B cell (primary cell): Measurements from ENCODE around the gene FOXF1. TPM values are rescaled to one million over a fixed set of nuclear protein-coding genes. Genes with fewer than 3 reads are reported as not detected.

Experiments
- ATAC-seq: fragments of 200-7000 bp; cut with Tn5 transposase; one replicate; pipeline ENCODE4 v1.10.0; 2021; ENCODE audit warnings: low read depth, mild to moderate bottlenecking, moderate number of reproducible peaks, moderate library complexity
- CTCF ChIA-PET: fragments of 350-600 bp; sonication (Branson Sonifier 250); formaldehyde crosslinking; loops from one replicate; lab custom pipeline; 2021; ENCODE audit warnings: antibody characterized with exemption, inconsistent platforms; lab: Charles Lee
- POLR2A ChIA-PET: fragments of 350-600 bp; sonication (Branson Sonifier 250); formaldehyde crosslinking; loops from one replicate; lab custom pipeline; 2021; ENCODE audit warnings: antibody characterized with exemption; lab: Charles Lee
- DNase-seq: peaks from one replicate; pipeline ENCODE4 v3.0.0; 2013
- H2AFZ ChIP-seq: 2 replicates; pipeline ENCODE4 v1.6.1; 2012; ENCODE audit warnings: mild to moderate bottlenecking, low read depth, low read length; ENCODE audit not compliant: insufficient read depth, poor library complexity, severe bottlenecking
- H3K27ac ChIP-seq, 2 donors: 1 replicate in 1 of 2; 2 replicates in 1 of 2; pipeline ENCODE4 v1.5.1; 2012 to 2013; ENCODE audit warnings: low read length in 2 of 2, mild to moderate bottlenecking in 2 of 2, moderate library complexity in 1 of 2
- H3K27me3 ChIP-seq, 4 experiments: fragments of 200-600 bp in 1 of 4; sonication (generic) in 1 of 4; replicated peaks in 1 of 4; 1 replicate in 2 of 4; 2 replicates in 2 of 4; pipeline versions ENCODE4 v1.6.1 to v1.7.0; 2013 to 2016; ENCODE audit warnings: low read length in 3 of 4, mild to moderate bottlenecking in 2 of 4, mixed read lengths in 1 of 4, moderate library complexity in 1 of 4; ENCODE audit not compliant: insufficient read depth in 4 of 4, control insufficient read depth in 3 of 4; ENCODE audit errors: control extremely low read depth in 1 of 4
- H3K36me3 ChIP-seq, 2 experiments: replicated peaks in 1 of 2; 1 replicate in 1 of 2; 2 replicates in 1 of 2; pipeline versions ENCODE4 v1.6.1 to v1.7.1; 2013; ENCODE audit warnings: low read length in 1 of 2; ENCODE audit not compliant: insufficient read depth in 2 of 2, control insufficient read depth in 1 of 2; ENCODE audit errors: control extremely low read depth in 1 of 2, extremely low read depth in 1 of 2
- H3K4me1 ChIP-seq, 2 donors: fragments of 200-600 bp in 1 of 2; sonication (generic) in 1 of 2; 1 replicate in 1 of 2; 2 replicates in 1 of 2; pipeline versions ENCODE4 v1.5.1 to v1.6.1; 2013 to 2017; ENCODE audit warnings: low read length in 2 of 2; ENCODE audit not compliant: control insufficient read depth in 2 of 2, insufficient read depth in 2 of 2
- H3K4me2 ChIP-seq: replicated peaks from 2 replicates; pipeline ENCODE3; 2012; ENCODE audit warnings: mild to moderate bottlenecking, low read depth, low read length; ENCODE audit not compliant: poor library complexity, severe bottlenecking
- H3K4me3 ChIP-seq, 5 experiments: fragments of 200-600 bp in 1 of 5; sonication (generic) in 1 of 5; 1 replicate in 3 of 5; 2 replicates in 2 of 5; pipeline versions ENCODE4 v1.5.1 to v1.7.0; 2011 to 2016; ENCODE audit warnings: low read length in 4 of 5, mild to moderate bottlenecking in 4 of 5, low read depth in 2 of 5, control low read depth in 1 of 5, moderate library complexity in 1 of 5; ENCODE audit not compliant: insufficient read depth in 1 of 5; ENCODE audit errors: control extremely low read depth in 1 of 5, extremely low read depth in 1 of 5
- H3K79me2 ChIP-seq: fragments of 200-600 bp; sonication (generic); one replicate; pipeline ENCODE4 v1.6.0; 2016; ENCODE audit warnings: low read length; ENCODE audit not compliant: control insufficient read depth, insufficient read depth
- H3K9ac ChIP-seq: fragments of 200-600 bp; sonication (generic); 2 replicates; pipeline ENCODE4 v1.6.1; 2017; ENCODE audit warnings: mild to moderate bottlenecking, low read length, moderate library complexity
- H3K9me3 ChIP-seq, 3 donors: one replicate each; pipeline versions ENCODE4 v1.6.1 to v1.7.1; 2013; ENCODE audit warnings: low read length in 2 of 3; ENCODE audit not compliant: control insufficient read depth in 2 of 3, insufficient read depth in 1 of 3; ENCODE audit errors: control extremely low read depth in 1 of 3
- H4K20me1 ChIP-seq: 2 replicates; pipeline ENCODE4 v1.6.0; 2012; ENCODE audit warnings: mild to moderate bottlenecking, low read length; ENCODE audit not compliant: insufficient read depth, control insufficient read depth, poor library complexity, severe bottlenecking
- H3K27ac Mint-ChIP-seq: one replicate; pipeline ENCODE4 v1.8.0; 2021; ENCODE audit warnings: mixed read lengths
- H3K27me3 Mint-ChIP-seq: one replicate; pipeline ENCODE4 v1.8.0; 2021; ENCODE audit warnings: mixed read lengths
- H3K4me1 Mint-ChIP-seq: one replicate; pipeline ENCODE4 v1.8.0; 2021; ENCODE audit warnings: mixed read lengths
- H3K4me3 Mint-ChIP-seq: one replicate; pipeline ENCODE4 v1.8.0; 2021; ENCODE audit warnings: mixed read lengths
- H3K9me3 Mint-ChIP-seq: one replicate; pipeline ENCODE4 v1.8.0; 2022; ENCODE audit warnings: mixed read lengths; ENCODE audit not compliant: insufficient read depth
- EZH2 ChIP-seq: IDR thresholded peaks from 2 replicates; pipeline ENCODE4 v1.6.1; 2012; ENCODE audit warnings: borderline replicate concordance, low read depth, mild to moderate bottlenecking, moderate library complexity, low read length; ENCODE audit not compliant: insufficient read depth, poor library complexity, severe bottlenecking
- WGBS: methylation state at CpG from one replicate; pipeline ENCODE4 v1.1.5; 2013; ENCODE audit warnings: missing lambda C conversion rate; ENCODE audit not compliant: insufficient coverage; 5-methylcytosine and 5-hydroxymethylcytosine counted together
- intact Hi-C: fragments of 100-400 bp; cut with micrococcal nuclease; formaldehyde crosslinking; loops from one replicate; pipeline ENCODE4 v1.10.0; 2022
- polyA plus RNA-seq: library from polyadenylated mRNA; depleted of rRNA; stranded (reverse); fragments of >200 nt; gene quantifications from 2 replicates; pipeline ENCODE4 v1.2.3, GENCODE V29; 2012
- total RNA-seq, 2 donors: library from RNA; stranded (reverse); fragments of 120-200 nt in 1 of 2; gene quantifications; 1 replicate in 1 of 2; 2 replicates in 1 of 2; pipeline versions ENCODE4 v1.2.3 to v1.2.4, GENCODE V29; 2013 to 2022
- TF ChIP-seq, protein P1 (sequence below): fragments of 200-600 bp; IDR thresholded peaks from one replicate; pipeline ENCODE4 v1.8.0; 2022; ENCODE audit warnings: antibody characterized with exemption, mild to moderate bottlenecking

FOXF1 gene
- total and polyA plus RNA-seq, 2 donors (not counting 1 experiment from before 2014, with no cell fraction given) = not detected

DNA sequence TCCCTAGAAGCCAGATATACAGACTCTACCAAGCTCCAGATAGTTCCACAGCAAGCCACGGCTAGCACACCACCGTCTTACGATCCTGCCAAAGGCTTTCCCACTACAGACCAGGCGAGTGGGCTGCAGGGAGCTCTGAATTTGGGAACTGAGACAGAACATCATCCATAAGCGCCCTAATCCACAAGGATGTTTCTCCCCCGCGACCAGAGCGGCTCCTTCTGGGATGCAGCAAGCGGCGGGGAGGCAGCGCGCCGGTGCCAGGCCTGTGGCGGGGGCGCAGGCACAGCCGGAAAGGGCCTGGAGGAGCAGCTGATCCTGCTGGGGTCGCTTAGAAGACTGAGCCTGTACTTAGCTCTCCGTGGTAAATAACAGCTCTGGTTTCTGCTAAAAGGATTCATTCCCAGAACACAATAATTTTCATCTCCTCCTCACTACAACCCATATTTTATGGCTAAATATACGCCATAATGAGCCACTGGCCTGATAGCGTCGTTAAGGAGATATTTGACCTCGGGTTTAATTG, 16.2 kb upstream of the FOXF1 start:
- no peak overlapping the region for H3K27ac Mint-ChIP-seq
- peaks cover 65% of the 10 kb centered on the region for H3K27me3 Mint-ChIP-seq
- no peak overlapping the region for H3K27ac ChIP-seq

GRCh38 chr16:86494565-86495356, 15.6 kb upstream of the FOXF1 start:
- ChIA-PET CTCF (interaction anchor here (0.6 kb wide), 1 partner anchor 527 kb away, joined by 3 read pairs; no protein-coding TSS in a partner anchor), POLR2A (no interaction called here)
- TF ChIP-seq, protein P1, sequence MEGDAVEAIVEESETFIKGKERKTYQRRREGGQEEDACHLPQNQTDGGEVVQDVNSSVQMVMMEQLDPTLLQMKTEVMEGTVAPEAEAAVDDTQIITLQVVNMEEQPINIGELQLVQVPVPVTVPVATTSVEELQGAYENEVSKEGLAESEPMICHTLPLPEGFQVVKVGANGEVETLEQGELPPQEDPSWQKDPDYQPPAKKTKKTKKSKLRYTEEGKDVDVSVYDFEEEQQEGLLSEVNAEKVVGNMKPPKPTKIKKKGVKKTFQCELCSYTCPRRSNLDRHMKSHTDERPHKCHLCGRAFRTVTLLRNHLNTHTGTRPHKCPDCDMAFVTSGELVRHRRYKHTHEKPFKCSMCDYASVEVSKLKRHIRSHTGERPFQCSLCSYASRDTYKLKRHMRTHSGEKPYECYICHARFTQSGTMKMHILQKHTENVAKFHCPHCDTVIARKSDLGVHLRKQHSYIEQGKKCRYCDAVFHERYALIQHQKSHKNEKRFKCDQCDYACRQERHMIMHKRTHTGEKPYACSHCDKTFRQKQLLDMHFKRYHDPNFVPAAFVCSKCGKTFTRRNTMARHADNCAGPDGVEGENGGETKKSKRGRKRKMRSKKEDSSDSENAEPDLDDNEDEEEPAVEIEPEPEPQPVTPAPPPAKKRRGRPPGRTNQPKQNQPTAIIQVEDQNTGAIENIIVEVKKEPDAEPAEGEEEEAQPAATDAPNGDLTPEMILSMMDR = no peak
- TF ChIP-seq EZH2 = no peak
- WGBS = 9% methylated on average over 54 of the region's 54 CpGs
- no peak for ATAC-seq
- Histone ChIP-seq H3K9ac (no peak overlapping the region), H2AFZ (no peak overlapping the region), H3K4me3 (no peak overlapping the region), H3K4me1 (peaks cover 0 to 5% of the 10 kb centered on the region in 2 donors), H3K36me3 (no peaks in the 10 kb centered on the region), H3K27ac (no peak overlapping the region), H3K9me3 (peaks cover 0 to 22% (median 0%) of the 10 kb centered on the region in 3 donors), H3K27me3 (peaks cover 0 to 76% (median 43%) of the 10 kb centered on the region in 4 experiments), H3K79me2 (no peaks in the 10 kb centered on the region), H4K20me1 (no peaks in the 10 kb centered on the region), H3K4me2 (no peak overlapping the region)
- H3K9me3 Mint-ChIP-seq = no peaks in the 10 kb centered on the region
- peaks cover 66% of the 10 kb centered on the region for H3K27me3 Mint-ChIP-seq
- DNase-seq = peak; percentile 17
- H3K27ac Mint-ChIP-seq = no peak overlapping the region
- intact Hi-C loops = loop anchor here (5.0 kb wide), 1 partner anchor 577 kb away; no protein-coding TSS in a partner anchor
- H3K4me1 Mint-ChIP-seq = no peaks in the 10 kb centered on the region
- no peak overlapping the region for H3K4me3 Mint-ChIP-seq

More for the DNA sequence above, 16.2 kb upstream of the FOXF1 start:
- Histone ChIP-seq H4K20me1 (no peaks in the 10 kb centered on the region), H3K36me3 (no peaks in the 10 kb centered on the region), H3K4me1 (peaks cover 0 to 5% of the 10 kb centered on the region in 2 donors), H3K9ac (no peak overlapping the region), H3K27me3 (peaks cover 0 to 75% (median 40%) of the 10 kb centered on the region in 4 experiments), H3K79me2 (no peaks in the 10 kb centered on the region), H3K4me2 (no peak overlapping the region), H3K9me3 (peaks cover 0 to 22% (median 0%) of the 10 kb centered on the region in 3 donors), H3K4me3 (no peak overlapping the region), H2AFZ (no peak overlapping the region)
- POLR2A ChIA-PET = no interaction called here
- TF ChIP-seq EZH2 = no peak
- ATAC-seq = no peak
- intact Hi-C loops = no loop called here
- CTCF ChIA-PET = interaction anchor here (0.6 kb wide), 1 partner anchor 527 kb away, joined by 3 read pairs; no protein-coding TSS in a partner anchor
- no peak overlapping the region for H3K4me3 Mint-ChIP-seq
- 6% methylated on average over 20 of the region's 22 CpGs for WGBS
- H3K4me1 Mint-ChIP-seq = no peaks in the 10 kb centered on the region
- no peaks in the 10 kb centered on the region for H3K9me3 Mint-ChIP-seq
- peak; percentile 16 for DNase-seq
